Effector memory CD8-positive, alpha-beta T cell (primary cell): ENCODE measurements around the gene SLC24A3.

Experiments used
- ATAC-seq: fragments of 150-1000 bp; cut with Tn5 transposase; replicated peaks from 2 replicates; pipeline ENCODE4 v1.10.0; 2021; ENCODE audit warnings: mild to moderate bottlenecking, moderate library complexity
- DNase-seq, 3 experiments: peaks; one replicate each; pipeline ENCODE4 v3.0.0; 2021
- H3K27ac Mint-ChIP-seq, 2 donors: one replicate each; pipeline ENCODE4 v1.8.0; 2022; ENCODE audit warnings: mild to moderate bottlenecking in 2 of 2, mixed read lengths in 2 of 2, moderate library complexity in 2 of 2
- H3K27me3 Mint-ChIP-seq, 2 donors: one replicate each; pipeline ENCODE4 v1.8.0; 2022; ENCODE audit warnings: mixed read lengths in 2 of 2
- H3K36me3 Mint-ChIP-seq: one replicate; pipeline ENCODE4 v1.8.0; 2022; ENCODE audit warnings: mild to moderate bottlenecking, moderate library complexity, mixed read lengths; ENCODE audit not compliant: insufficient read depth
- H3K4me1 Mint-ChIP-seq, 2 donors: one replicate each; pipeline ENCODE4 v1.8.0; 2022; ENCODE audit warnings: low read depth in 2 of 2, mixed read lengths in 2 of 2
- H3K4me3 Mint-ChIP-seq, 2 donors: one replicate each; pipeline ENCODE4 v1.8.0; 2022; ENCODE audit warnings: mild to moderate bottlenecking in 2 of 2, mixed read lengths in 2 of 2, moderate library complexity in 2 of 2
- H3K9me3 Mint-ChIP-seq, 2 donors: one replicate each; pipeline ENCODE4 v1.8.0; 2022; ENCODE audit warnings: mixed read lengths in 2 of 2

Gene SLC24A3

GRCh38 chr20:19288636-19289035 is 76.2 kb downstream of the SLC24A3 start:
- H3K4me3 Mint-ChIP-seq: no peak overlapping the region
- ATAC-seq: no peak
- H3K27me3 Mint-ChIP-seq: no peaks in the 10 kb centered on the region
- no peaks in the 10 kb centered on the region for H3K9me3 Mint-ChIP-seq
- H3K27ac Mint-ChIP-seq: no peak overlapping the region
- peaks cover 3% of the 10 kb centered on the region for H3K36me3 Mint-ChIP-seq
- no peak for DNase-seq
- H3K4me1 Mint-ChIP-seq: no peaks in the 10 kb centered on the region

- H3K4me1 Mint-ChIP-seq: no peaks in the 10 kb centered on the region
- ATAC-seq (no peak), DNase-seq (no peak)
- no peak overlapping the region for H3K4me3 Mint-ChIP-seq
- no peak overlapping the region for H3K27ac Mint-ChIP-seq
- no peaks in the 10 kb centered on the region for H3K9me3 Mint-ChIP-seq
- no peaks in the 10 kb centered on the region for H3K27me3 Mint-ChIP-seq
- H3K36me3 Mint-ChIP-seq: peaks cover 3% of the 10 kb centered on the region
Measured at GRCh38 chr20:19289451-19289850, 77.0 kb downstream of the SLC24A3 start.

GRCh38 chr20:19291024-19291817 is 78.8 kb downstream of the SLC24A3 start:
- Mint-ChIP-seq H3K27me3 (peaks cover 0 to 5% of the 10 kb centered on the region in 2 donors), H3K36me3 (peaks cover 3% of the 10 kb centered on the region), H3K9me3 (peaks cover 0 to 3% of the 10 kb centered on the region in 2 donors), H3K27ac (no peak overlapping the region), H3K4me3 (no peak overlapping the region), H3K4me1 (no peaks in the 10 kb centered on the region)
- ATAC-seq (no peak), DNase-seq (no peak)

GRCh38 chr20:19291818-19292132 is 79.3 kb downstream of the SLC24A3 start:
- H3K4me1 Mint-ChIP-seq: no peaks in the 10 kb centered on the region
- H3K9me3 Mint-ChIP-seq: peaks cover 0 to 7% of the 10 kb centered on the region in 2 donors
- peaks cover 0 to 9% of the 10 kb centered on the region in 2 donors for H3K27me3 Mint-ChIP-seq
- no peak overlapping the region for H3K27ac Mint-ChIP-seq
- ATAC-seq (no peak), DNase-seq (no peak)
- H3K4me3 Mint-ChIP-seq: no peak overlapping the region
- peaks cover 3% of the 10 kb centered on the region for H3K36me3 Mint-ChIP-seq

- ATAC-seq: no peak
- no peaks in the 10 kb centered on the region for H3K4me1 Mint-ChIP-seq
- peaks cover 3% of the 10 kb centered on the region for H3K36me3 Mint-ChIP-seq
- no peak for DNase-seq
- H3K27me3 Mint-ChIP-seq: peaks cover 0 to 10% of the 10 kb centered on the region in 2 donors
- no peak overlapping the region for H3K4me3 Mint-ChIP-seq
- H3K27ac Mint-ChIP-seq: no peak overlapping the region
- H3K9me3 Mint-ChIP-seq: peaks cover 0 to 7% of the 10 kb centered on the region in 2 donors
Measured at GRCh38 chr20:19292254-19292653, 79.8 kb downstream of the SLC24A3 start.

- DNase-seq (no peak), ATAC-seq (no peak)
- Mint-ChIP-seq H3K4me3 (no peak overlapping the region), H3K36me3 (no peaks in the 10 kb centered on the region), H3K4me1 (no peaks in the 10 kb centered on the region), H3K9me3 (peaks cover 0 to 17% of the 10 kb centered on the region in 2 donors), H3K27me3 (peaks cover 11 to 26% of the 10 kb centered on the region in 2 donors), H3K27ac (no peak overlapping the region)
Measured at GRCh38 chr20:19295076-19295475, 82.6 kb downstream of the SLC24A3 start.

DNA sequence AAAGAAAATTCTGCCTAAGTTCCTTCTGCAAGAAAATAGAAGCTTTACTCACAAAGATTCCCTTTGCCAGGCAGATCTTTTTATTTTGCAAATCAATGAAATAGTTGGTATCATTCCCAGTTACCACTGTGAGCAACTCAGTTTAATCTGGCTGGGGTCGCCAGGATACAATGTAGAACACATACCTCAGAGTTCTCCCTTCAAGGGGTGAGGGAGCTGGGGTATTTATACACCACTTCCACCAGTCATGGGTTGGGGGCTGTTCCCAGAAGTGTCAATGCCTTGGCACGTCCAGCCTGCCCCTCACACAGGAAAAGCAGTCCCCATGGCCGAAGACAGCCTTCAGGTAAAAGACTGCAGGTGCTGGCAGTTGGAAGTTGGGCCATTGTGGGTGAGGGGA is 86.2 kb downstream of the SLC24A3 start:
- no peak for ATAC-seq
- Mint-ChIP-seq H3K9me3 (peaks cover 0 to 17% of the 10 kb centered on the region in 2 donors), H3K27ac (no peak overlapping the region), H3K4me3 (no peak overlapping the region), H3K4me1 (no peaks in the 10 kb centered on the region), H3K36me3 (no peaks in the 10 kb centered on the region), H3K27me3 (peaks cover 11 to 26% of the 10 kb centered on the region in 2 donors)
- DNase-seq: no peak

DNA sequence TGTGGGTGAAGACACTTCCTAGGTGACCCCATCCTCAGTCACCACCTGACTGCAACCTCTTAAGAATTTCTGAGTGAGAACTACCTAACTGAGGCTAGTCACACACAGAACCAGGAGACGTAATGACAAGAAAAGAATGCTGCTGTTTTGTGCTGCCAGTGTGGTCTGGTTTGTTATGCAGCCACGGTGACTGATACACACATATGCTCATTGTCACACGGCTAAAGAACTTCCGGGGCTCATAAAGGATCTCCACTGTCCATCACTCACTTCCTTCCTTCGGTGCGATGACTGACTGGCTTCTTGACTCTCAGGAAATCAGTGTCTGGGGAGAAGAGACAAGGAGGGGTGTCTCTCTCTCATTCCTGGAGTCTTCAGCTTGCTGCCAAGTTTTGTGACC is 88.0 kb downstream of the SLC24A3 start:
- H3K36me3 Mint-ChIP-seq: no peaks in the 10 kb centered on the region
- H3K9me3 Mint-ChIP-seq: peaks cover 0 to 17% of the 10 kb centered on the region in 2 donors
- H3K27ac Mint-ChIP-seq: no peak overlapping the region
- H3K4me1 Mint-ChIP-seq: no peaks in the 10 kb centered on the region
- no peak overlapping the region for H3K4me3 Mint-ChIP-seq
- ATAC-seq (no peak), DNase-seq (no peak)
- peaks cover 11 to 26% of the 10 kb centered on the region in 2 donors for H3K27me3 Mint-ChIP-seq

GRCh38 chr20:19301142-19301541 is 88.7 kb downstream of the SLC24A3 start:
- H3K4me1 Mint-ChIP-seq: no peaks in the 10 kb centered on the region
- ATAC-seq: no peak
- H3K9me3 Mint-ChIP-seq: peaks cover 0 to 14% of the 10 kb centered on the region in 2 donors
- H3K36me3 Mint-ChIP-seq: no peaks in the 10 kb centered on the region
- H3K27ac Mint-ChIP-seq: no peak overlapping the region
- DNase-seq: no peak
- peaks cover 11 to 22% of the 10 kb centered on the region in 2 donors for H3K27me3 Mint-ChIP-seq
- no peak overlapping the region for H3K4me3 Mint-ChIP-seq

DNA sequence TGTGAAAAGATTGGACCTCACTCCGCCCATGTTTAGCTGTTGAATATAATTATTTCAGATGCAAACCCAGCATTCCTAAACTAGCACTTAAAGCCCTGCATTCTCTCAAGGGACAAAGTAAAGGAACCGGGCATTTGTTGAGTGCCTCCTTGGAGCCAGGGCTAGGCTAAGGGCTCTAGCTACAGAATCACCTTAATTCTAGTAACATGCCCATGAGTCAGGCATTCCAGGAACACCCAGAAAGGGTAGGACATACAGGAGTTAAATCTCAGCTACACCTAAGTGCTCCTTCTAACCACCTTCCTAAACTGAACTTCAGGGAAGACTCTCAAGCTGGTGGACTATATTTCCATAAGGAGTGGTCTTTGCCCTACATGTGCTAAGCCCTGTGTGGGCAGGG is 89.4 kb downstream of the SLC24A3 start:
- no peaks in the 10 kb centered on the region for H3K4me1 Mint-ChIP-seq
- ATAC-seq: no peak
- H3K27ac Mint-ChIP-seq: no peak overlapping the region
- H3K4me3 Mint-ChIP-seq: no peak overlapping the region
- no peaks in the 10 kb centered on the region for H3K36me3 Mint-ChIP-seq
- peaks cover 11 to 17% of the 10 kb centered on the region in 2 donors for H3K27me3 Mint-ChIP-seq
- no peak for DNase-seq
- peaks cover 0 to 10% of the 10 kb centered on the region in 2 donors for H3K9me3 Mint-ChIP-seq

DNA sequence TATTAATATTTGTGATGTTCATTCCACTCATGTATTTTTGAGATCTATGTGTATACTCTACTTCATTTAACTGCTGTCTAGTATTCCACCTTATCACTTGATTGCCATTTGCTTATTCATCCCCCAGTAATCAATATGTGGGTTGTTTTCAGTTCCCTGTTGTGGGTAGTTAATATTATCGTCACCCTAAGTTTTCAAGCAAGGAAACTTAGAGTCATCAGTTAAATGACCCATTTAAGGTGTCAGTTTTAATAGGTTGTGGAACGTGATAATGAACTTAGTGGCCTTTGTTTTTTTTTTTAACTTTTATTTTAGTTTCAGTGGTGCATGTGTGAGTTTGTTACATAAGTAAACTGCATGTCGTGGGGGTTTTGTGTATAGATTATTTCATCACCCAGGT is 90.3 kb downstream of the SLC24A3 start:
- H3K27me3 Mint-ChIP-seq: peaks cover 8 to 11% of the 10 kb centered on the region in 2 donors
- peaks cover 0 to 7% of the 10 kb centered on the region in 2 donors for H3K9me3 Mint-ChIP-seq
- DNase-seq: no peak
- H3K27ac Mint-ChIP-seq: no peak overlapping the region
- no peaks in the 10 kb centered on the region for H3K36me3 Mint-ChIP-seq
- ATAC-seq: no peak
- no peak overlapping the region for H3K4me3 Mint-ChIP-seq
- H3K4me1 Mint-ChIP-seq: no peaks in the 10 kb centered on the region

DNA sequence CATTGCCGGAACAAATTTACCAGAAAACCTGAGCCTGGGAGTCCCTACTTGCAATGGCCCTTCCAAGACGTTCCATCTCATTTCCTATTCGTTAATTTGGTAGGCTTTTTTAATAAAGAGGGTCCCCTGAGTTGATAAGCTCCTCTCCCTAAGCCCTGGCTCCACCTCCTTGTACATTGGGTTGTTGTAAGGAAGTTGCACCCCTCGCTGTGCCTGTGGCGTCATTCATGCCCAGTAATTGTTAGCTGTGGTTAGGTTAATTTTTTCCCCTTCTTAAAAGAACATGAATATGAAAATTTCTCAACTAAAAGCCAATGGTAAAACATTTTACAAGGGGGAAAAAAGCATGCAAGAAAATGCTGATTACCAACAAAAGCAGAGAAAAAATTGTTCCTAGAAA is 91.9 kb downstream of the SLC24A3 start:
- H3K4me1 Mint-ChIP-seq: no peaks in the 10 kb centered on the region
- H3K4me3 Mint-ChIP-seq: no peak overlapping the region
- DNase-seq (no peak), ATAC-seq (no peak)
- no peaks in the 10 kb centered on the region for H3K36me3 Mint-ChIP-seq
- H3K9me3 Mint-ChIP-seq: no peaks in the 10 kb centered on the region
- no peak overlapping the region for H3K27ac Mint-ChIP-seq
- no peaks in the 10 kb centered on the region for H3K27me3 Mint-ChIP-seq

DNA sequence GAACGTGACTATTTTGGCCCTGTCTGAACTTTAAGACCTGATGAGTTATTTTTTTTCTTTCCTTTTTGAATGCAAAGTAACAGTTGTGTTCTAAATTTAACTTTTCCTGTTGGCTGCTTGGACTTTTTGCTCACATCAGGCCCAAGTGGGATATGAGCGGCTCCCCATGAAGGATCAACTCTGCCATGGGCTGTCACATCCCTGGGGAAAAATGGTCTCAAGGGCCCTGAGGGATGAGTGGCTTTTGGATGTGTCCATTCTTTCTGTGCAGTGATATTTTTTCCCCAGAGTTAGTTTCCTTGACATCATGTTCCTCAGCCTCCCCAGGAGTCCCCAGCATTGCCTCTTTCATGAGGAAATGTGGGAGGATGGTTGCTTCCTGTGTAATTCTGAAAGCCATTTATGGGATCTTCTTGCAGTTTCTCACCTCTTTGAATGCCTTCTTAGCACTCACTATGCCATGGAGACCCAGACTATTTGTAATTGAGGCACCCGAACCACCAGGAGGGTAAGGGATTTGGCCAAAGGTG is 92.5 kb downstream of the SLC24A3 start:
- no peak overlapping the region for H3K27ac Mint-ChIP-seq
- H3K9me3 Mint-ChIP-seq: no peaks in the 10 kb centered on the region
- no peaks in the 10 kb centered on the region for H3K4me1 Mint-ChIP-seq
- ATAC-seq (no peak), DNase-seq (no peak)
- H3K36me3 Mint-ChIP-seq: no peaks in the 10 kb centered on the region
- no peak overlapping the region for H3K4me3 Mint-ChIP-seq
- H3K27me3 Mint-ChIP-seq: no peaks in the 10 kb centered on the region

DNA sequence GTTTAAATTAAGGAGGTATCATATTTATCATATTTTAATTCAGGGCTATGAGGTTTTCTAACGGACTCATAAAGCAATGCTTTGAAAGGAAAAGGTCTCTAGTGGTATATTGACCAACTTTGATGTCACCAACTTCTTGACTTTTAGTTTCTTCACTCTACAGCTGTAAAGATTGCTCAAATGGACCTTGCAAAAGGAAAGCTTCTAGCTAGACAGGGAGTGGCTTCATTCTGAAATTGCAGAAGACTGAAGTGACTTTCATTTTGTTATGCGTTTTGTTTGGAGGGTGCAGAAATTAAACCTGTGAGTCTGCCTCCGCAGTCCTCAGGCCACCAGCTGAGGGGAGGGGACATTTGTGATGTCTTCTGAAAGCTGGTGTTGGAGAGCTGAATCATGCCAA is 95.7 kb downstream of the SLC24A3 start:
- Mint-ChIP-seq H3K27me3 (no peaks in the 10 kb centered on the region), H3K9me3 (no peaks in the 10 kb centered on the region)
- ATAC-seq: no peak

More for the DNA sequence above, 95.7 kb downstream of the SLC24A3 start:
- Mint-ChIP-seq H3K4me1 (no peaks in the 10 kb centered on the region), H3K27ac (no peak overlapping the region), H3K4me3 (no peak overlapping the region), H3K36me3 (no peaks in the 10 kb centered on the region)
- DNase-seq: no peak
